Measurements from ENCODE around the gene PLCXD3.
A peak's percentile ranks its signal among the peaks of the same experiment; 100 is the strongest.

The PLCXD3 gene

DNA sequence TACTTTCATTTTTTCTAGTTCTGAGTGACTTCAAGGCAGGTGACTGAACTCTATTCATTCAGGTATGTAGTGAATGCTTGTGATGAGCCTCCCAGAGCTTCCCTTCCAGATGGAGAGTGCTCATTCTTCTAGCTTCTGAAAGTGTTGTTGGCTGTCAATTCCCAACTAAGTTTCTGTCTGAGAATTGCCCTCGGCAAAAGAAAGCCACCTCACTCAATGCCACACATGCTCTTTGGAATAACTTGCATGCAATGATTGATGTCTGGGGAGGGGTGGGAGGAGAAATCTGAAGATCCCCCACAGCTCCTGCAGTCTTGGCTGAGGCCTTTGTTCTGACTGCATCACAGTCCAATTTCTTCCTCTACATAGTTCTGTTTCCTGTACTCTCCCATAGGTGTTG is 173.9 kb downstream of the PLCXD3 start:
- no peaks in the 10 kb centered on the region for H4K20me1 ChIP-seq (ENCODE audit: insufficient read depth)
- H2AFZ ChIP-seq (ENCODE audit: low read depth) = no peak overlapping the region
- no peak overlapping the region for H3K4me2 ChIP-seq
- peaks cover 25% of the 10 kb centered on the region for H3K4me1 ChIP-seq (ENCODE audit: low read depth, poor library complexity, severe bottlenecking)
- H3K36me3 ChIP-seq (ENCODE audit: insufficient read depth) = no peaks in the 10 kb centered on the region
- no peak overlapping the region for H3K27ac ChIP-seq
- H3K4me3 ChIP-seq (IDR thresholded peaks at IDR 0.05; ENCODE audit: insufficient read depth, low read depth, low read length) = no peak overlapping the region
- no peaks in the 10 kb centered on the region for H3K79me2 ChIP-seq (ENCODE audit: insufficient read depth, low read depth)
- H3K9ac ChIP-seq = no peak overlapping the region
- TF ChIP-seq, protein P1, sequence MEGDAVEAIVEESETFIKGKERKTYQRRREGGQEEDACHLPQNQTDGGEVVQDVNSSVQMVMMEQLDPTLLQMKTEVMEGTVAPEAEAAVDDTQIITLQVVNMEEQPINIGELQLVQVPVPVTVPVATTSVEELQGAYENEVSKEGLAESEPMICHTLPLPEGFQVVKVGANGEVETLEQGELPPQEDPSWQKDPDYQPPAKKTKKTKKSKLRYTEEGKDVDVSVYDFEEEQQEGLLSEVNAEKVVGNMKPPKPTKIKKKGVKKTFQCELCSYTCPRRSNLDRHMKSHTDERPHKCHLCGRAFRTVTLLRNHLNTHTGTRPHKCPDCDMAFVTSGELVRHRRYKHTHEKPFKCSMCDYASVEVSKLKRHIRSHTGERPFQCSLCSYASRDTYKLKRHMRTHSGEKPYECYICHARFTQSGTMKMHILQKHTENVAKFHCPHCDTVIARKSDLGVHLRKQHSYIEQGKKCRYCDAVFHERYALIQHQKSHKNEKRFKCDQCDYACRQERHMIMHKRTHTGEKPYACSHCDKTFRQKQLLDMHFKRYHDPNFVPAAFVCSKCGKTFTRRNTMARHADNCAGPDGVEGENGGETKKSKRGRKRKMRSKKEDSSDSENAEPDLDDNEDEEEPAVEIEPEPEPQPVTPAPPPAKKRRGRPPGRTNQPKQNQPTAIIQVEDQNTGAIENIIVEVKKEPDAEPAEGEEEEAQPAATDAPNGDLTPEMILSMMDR (conservative IDR thresholded peaks at IDR 0.05; ENCODE audit: low read depth, low read length) = no peak
- H3K27me3 ChIP-seq (ENCODE audit: insufficient read depth, low read depth) = no peaks in the 10 kb centered on the region

DNA sequence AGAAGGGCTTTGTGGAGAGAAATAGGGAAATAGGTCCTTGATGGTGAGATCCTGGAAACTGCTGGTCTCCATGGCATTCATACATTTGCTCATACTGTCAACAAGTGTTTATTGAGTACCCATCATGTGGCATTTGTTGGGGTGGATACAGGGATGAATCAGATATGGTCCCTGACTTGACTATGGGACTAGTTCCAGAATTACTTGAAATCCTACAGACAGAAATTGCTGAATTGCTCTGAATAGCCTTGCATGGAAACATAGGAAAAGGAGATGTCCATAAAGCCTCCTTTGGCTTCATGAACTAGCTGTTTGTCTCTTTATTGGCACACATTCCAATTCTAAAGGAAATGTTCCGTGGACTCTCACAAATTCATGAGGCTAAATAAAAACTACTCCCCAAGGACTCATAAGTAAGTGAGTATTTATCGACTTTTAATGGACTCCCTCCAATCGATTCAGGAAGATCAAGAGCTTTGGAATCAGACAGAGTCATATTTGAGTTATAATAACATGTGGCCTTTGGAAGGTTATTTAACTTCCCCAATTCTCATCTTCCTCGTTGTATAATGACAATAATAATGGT is 174.7 kb downstream of the PLCXD3 start:
- H4K20me1 ChIP-seq (ENCODE audit: insufficient read depth) = no peaks in the 10 kb centered on the region
- no peak overlapping the region for H2AFZ ChIP-seq (ENCODE audit: low read depth)
- no peak overlapping the region for H3K4me3 ChIP-seq (IDR thresholded peaks at IDR 0.05; ENCODE audit: insufficient read depth, low read depth, low read length)
- H3K79me2 ChIP-seq (ENCODE audit: insufficient read depth, low read depth) = no peaks in the 10 kb centered on the region
- H3K27ac ChIP-seq = no peak overlapping the region
- H3K4me1 ChIP-seq (ENCODE audit: low read depth, poor library complexity, severe bottlenecking) = peaks cover 25% of the 10 kb centered on the region
- peak overlapping the region; percentile 72; the same call in 1 of the 2 replicates for H3K4me2 ChIP-seq
- TF ChIP-seq, protein P1 (conservative IDR thresholded peaks at IDR 0.05; ENCODE audit: low read depth, low read length) = no peak
- no peaks in the 10 kb centered on the region for H3K36me3 ChIP-seq (ENCODE audit: insufficient read depth)
- no peaks in the 10 kb centered on the region for H3K27me3 ChIP-seq (ENCODE audit: insufficient read depth, low read depth)
- H3K9ac ChIP-seq = no peak overlapping the region

DNA sequence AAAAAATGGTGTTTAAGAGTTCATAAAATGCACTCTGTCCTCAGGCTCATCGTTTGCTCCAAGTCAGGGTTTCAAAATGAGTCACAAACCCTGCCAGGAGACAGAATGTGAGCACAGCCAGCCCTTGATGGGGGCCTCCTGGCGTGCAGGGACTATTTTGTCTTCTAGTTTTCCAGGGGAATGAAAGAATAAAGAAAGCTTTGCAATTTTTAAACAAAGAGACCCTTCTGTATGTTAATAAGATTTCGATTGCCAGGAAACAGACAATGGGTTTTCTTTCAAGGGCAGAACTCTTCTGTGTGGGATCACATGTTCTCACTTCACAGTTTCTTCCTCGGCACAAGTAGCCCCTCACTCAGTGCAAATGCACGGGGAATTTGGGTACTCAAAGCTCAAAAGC is 175.6 kb downstream of the PLCXD3 start:
- Histone ChIP-seq H4K20me1 (ENCODE audit: insufficient read depth) (no peaks in the 10 kb centered on the region), H2AFZ (ENCODE audit: low read depth) (peak overlapping the region; percentile 34), H3K27me3 (ENCODE audit: insufficient read depth, low read depth) (no peaks in the 10 kb centered on the region), H3K27ac (peak overlapping the region; percentile 22; the same call in 1 of the 2 replicates), H3K4me2 (peak overlapping the region; percentile 72), H3K4me3 (IDR thresholded peaks at IDR 0.05; ENCODE audit: insufficient read depth, low read depth, low read length) (no peak overlapping the region), H3K79me2 (ENCODE audit: insufficient read depth, low read depth) (no peaks in the 10 kb centered on the region), H3K36me3 (ENCODE audit: insufficient read depth) (no peaks in the 10 kb centered on the region), H3K9ac (no peak overlapping the region), H3K4me1 (ENCODE audit: low read depth, poor library complexity, severe bottlenecking) (peaks cover 25% of the 10 kb centered on the region)
- TF ChIP-seq, protein P1 (conservative IDR thresholded peaks at IDR 0.05; ENCODE audit: low read depth, low read length) = no peak

DNA sequence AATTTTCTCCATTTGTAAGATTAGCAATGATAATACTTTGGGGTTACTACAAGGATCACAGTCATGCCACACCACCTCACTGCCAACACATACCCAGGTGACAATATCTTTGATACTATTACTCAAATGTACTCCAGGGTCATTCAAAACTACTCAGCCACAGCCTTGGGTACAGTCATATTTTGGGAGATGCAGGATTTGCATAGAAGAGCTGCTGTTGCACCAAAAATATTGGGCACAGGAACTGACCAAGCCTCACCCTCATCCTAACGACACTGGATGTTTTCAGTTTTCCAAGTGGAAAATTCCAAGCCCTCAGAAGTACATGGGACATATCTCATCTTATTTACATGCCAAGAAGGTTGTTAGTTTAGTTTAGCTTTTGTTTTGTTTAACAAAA is 176.2 kb downstream of the PLCXD3 start:
- Histone ChIP-seq H3K9ac (no peak overlapping the region), H3K4me1 (ENCODE audit: low read depth, poor library complexity, severe bottlenecking) (peaks cover 25% of the 10 kb centered on the region), H3K27ac (peak overlapping the region; percentile 22; the same call in 1 of the 2 replicates), H4K20me1 (ENCODE audit: insufficient read depth) (no peaks in the 10 kb centered on the region), H3K79me2 (ENCODE audit: insufficient read depth, low read depth) (no peaks in the 10 kb centered on the region), H3K36me3 (ENCODE audit: insufficient read depth) (no peaks in the 10 kb centered on the region), H3K4me3 (IDR thresholded peaks at IDR 0.05; ENCODE audit: insufficient read depth, low read depth, low read length) (no peak overlapping the region), H3K27me3 (ENCODE audit: insufficient read depth, low read depth) (no peaks in the 10 kb centered on the region), H2AFZ (ENCODE audit: low read depth) (peak overlapping the region; percentile 34), H3K4me2 (peak overlapping the region; percentile 72)
- TF ChIP-seq, protein P1 (conservative IDR thresholded peaks at IDR 0.05; ENCODE audit: low read depth, low read length) = no peak

Measured in KMS-11 (cell line).